HepG2 (cell line): ENCODE results near the gene TYMS. TPM values are rescaled to one million over a fixed set of nuclear protein-coding genes. Genes with fewer than 3 reads are reported as not detected.

Experiments used
- AHDC1 ChIP-seq: sonication (generic); formaldehyde crosslinking; IDR thresholded peaks from 2 replicates; pipeline ENCODE4 v1.5.1; 2020; ENCODE audit warnings: mild to moderate bottlenecking, missing genetic modification reagents, borderline replicate concordance
- AKAP8 ChIP-seq: sonication (generic); formaldehyde crosslinking; IDR thresholded peaks from 2 replicates; pipeline ENCODE4 v1.5.1; 2020; ENCODE audit warnings: mild to moderate bottlenecking, missing genetic modification reagents
- ATF1 ChIP-seq: IDR thresholded peaks from 2 replicates; pipeline ENCODE4 v1.6.1; 2016; ENCODE audit warnings: mild to moderate bottlenecking, control low read depth
- ATF5 ChIP-seq: sonication (generic); formaldehyde crosslinking; IDR thresholded peaks from 2 replicates; pipeline ENCODE4 v1.4.0; 2020; ENCODE audit warnings: mild to moderate bottlenecking, low read depth, missing genetic modification reagents
- DPF2 ChIP-seq: sonication (generic); formaldehyde crosslinking; IDR thresholded peaks from 2 replicates; pipeline ENCODE4 v1.4.0; 2020; ENCODE audit warnings: mild to moderate bottlenecking, low read depth, missing genetic modification reagents, borderline replicate concordance
- FOXK2 ChIP-seq: fragments of 450-650 bp; IDR thresholded peaks from 2 replicates; pipeline ENCODE4 v1.6.1; 2016
- HMG20B ChIP-seq: conservative IDR thresholded peaks from 2 replicates; pipeline ENCODE4 v1.6.1; 2016; ENCODE audit warnings: missing genetic modification reagents, missing compliant biosample characterization
- HMGA1 ChIP-seq: sonication (generic); formaldehyde crosslinking; conservative IDR thresholded peaks from 2 replicates; pipeline ENCODE4 v1.4.0; 2020; ENCODE audit warnings: missing genetic modification reagents
- KLF13 ChIP-seq: sonication (generic); formaldehyde crosslinking; IDR thresholded peaks from 2 replicates; pipeline ENCODE4 v1.4.0; 2020; ENCODE audit warnings: mild to moderate bottlenecking, missing genetic modification reagents
- RFXAP ChIP-seq: sonication (generic); formaldehyde crosslinking; IDR thresholded peaks from 2 replicates; pipeline ENCODE4 v1.4.0; 2020; ENCODE audit warnings: missing genetic modification reagents, borderline replicate concordance
- SCMH1 ChIP-seq: sonication (generic); formaldehyde crosslinking; IDR thresholded peaks from 2 replicates; pipeline ENCODE4 v1.9.0; 2021; ENCODE audit warnings: missing genetic modification reagents, mild to moderate bottlenecking, borderline replicate concordance
- SETDB1 ChIP-seq: sonication (generic); formaldehyde crosslinking; IDR thresholded peaks from 2 replicates; pipeline ENCODE4 v1.5.1; 2020; ENCODE audit warnings: missing genetic modification reagents, mild to moderate bottlenecking, borderline replicate concordance
- SMARCE1 ChIP-seq: fragments of 450-650 bp; IDR thresholded peaks from 2 replicates; pipeline ENCODE4 v1.6.1; 2017; ENCODE audit warnings: borderline replicate concordance
- SMYD3 ChIP-seq: sonication (generic); formaldehyde crosslinking; IDR thresholded peaks from 2 replicates; pipeline ENCODE4 v1.8.1; 2023; ENCODE audit warnings: mild to moderate bottlenecking, missing genetic modification reagents
- TARDBP ChIP-seq: sonication (generic); formaldehyde crosslinking; IDR thresholded peaks from 2 replicates; pipeline ENCODE4 v1.8.0; 2022; ENCODE audit warnings: mild to moderate bottlenecking, missing genetic modification reagents
- TFDP1 ChIP-seq: IDR thresholded peaks from 2 replicates; pipeline ENCODE4 v1.6.1; 2016; ENCODE audit warnings: missing compliant biosample characterization, missing genetic modification reagents, borderline replicate concordance
- YEATS2 ChIP-seq: sonication (generic); formaldehyde crosslinking; IDR thresholded peaks from 2 replicates; pipeline ENCODE4 v1.4.0; 2020; ENCODE audit warnings: missing genetic modification reagents, borderline replicate concordance
- ZNF207 ChIP-seq: fragments of 450-650 bp; IDR thresholded peaks from 2 replicates; pipeline ENCODE4 v1.6.1; 2016; ENCODE audit warnings: antibody characterized with exemption, borderline replicate concordance
- ZNF256 ChIP-seq: sonication (generic); formaldehyde crosslinking; conservative IDR thresholded peaks from 2 replicates; pipeline ENCODE4 v1.4.0; 2020; ENCODE audit warnings: missing genetic modification reagents
- ZNF326 ChIP-seq: sonication (generic); formaldehyde crosslinking; IDR thresholded peaks from 2 replicates; pipeline ENCODE4 v1.4.0; 2020; ENCODE audit warnings: missing genetic modification reagents, borderline replicate concordance
- ZNF33B ChIP-seq: sonication (generic); formaldehyde crosslinking; IDR thresholded peaks from 2 replicates; pipeline ENCODE4 v1.5.1; 2020; ENCODE audit warnings: mild to moderate bottlenecking, missing genetic modification reagents
- ZNF343 ChIP-seq: sonication (generic); formaldehyde crosslinking; IDR thresholded peaks from 2 replicates; pipeline ENCODE4 v1.4.0; 2020; ENCODE audit warnings: mild to moderate bottlenecking, missing genetic modification reagents
- ZNF562 ChIP-seq: sonication (generic); formaldehyde crosslinking; IDR thresholded peaks from 2 replicates; pipeline ENCODE4 v1.8.0; 2022; ENCODE audit warnings: missing genetic modification reagents, borderline replicate concordance
- ZNF75D ChIP-seq: sonication (generic); formaldehyde crosslinking; IDR thresholded peaks from 2 replicates; pipeline ENCODE4 v1.8.1; 2023; ENCODE audit warnings: missing genetic modification reagents, mild to moderate bottlenecking, borderline replicate concordance
- polyA plus RNA-seq, 8 experiments: library from polyadenylated mRNA; depleted of rRNA in 3 of 8; stranded (reverse) in 7 of 8; unstranded in 1 of 8; fragments of >200 nt; fragmentation: Illumina TruSeq in 4 of 8; extraction: Trizol in 4 of 8; gene quantifications; 2 replicates each; pipeline versions ENCODE4 v1.2.1 to v1.2.3, GENCODE V29; 2011 to 2016; ENCODE audit warnings: low read depth in 4 of 8, missing spikeins in 1 of 8, mixed read lengths in 1 of 8; ENCODE audit not compliant: insufficient read depth in 1 of 8
- total RNA-seq, 5 experiments: library from RNA; depleted of rRNA; stranded (reverse); fragments of >200 nt; fragmentation: Illumina TruSeq; extraction: Trizol; gene quantifications; 2 replicates each; pipeline ENCODE4 v1.2.3, GENCODE V29; 2016; ENCODE audit warnings: low read depth in 1 of 5

TYMS gene
- total and polyA plus RNA-seq, 2 of the 13 experiments (the other 11 are each of a cell fraction or from before 2014, with no cell fraction given) = 80.1 to 106 TPM

GRCh38 chr18:712401-713134 is 55.1 kb downstream of the TYMS start, which contains the start of gene ENOSF1 (continued):
- TF ChIP-seq TFDP1 (peak; percentile 87; the same call in 1 of the 2 replicates), ATF5 (CRISPR knock-in tag) (no peak), ZNF75D (CRISPR knock-in tag) (no peak), TARDBP (0 out of 2 replicates have a peak, but pooled peaks have one; percentile 28), AHDC1 (CRISPR knock-in tag) (peak; percentile 60; the same call in 1 of the 2 replicates), AKAP8 (peak; percentile 61; the same call in 1 of the 2 replicates), KLF13 (CRISPR knock-in tag) (no peak), ZNF256 (CRISPR knock-in tag) (no peak), SCMH1 (CRISPR knock-in tag) (no peak), HMGA1 (no peak), FOXK2 (no peak), SETDB1 (CRISPR knock-in tag) (no peak), DPF2 (CRISPR knock-in tag) (no peak), YEATS2 (CRISPR knock-in tag) (no peak), ZNF326 (CRISPR knock-in tag) (no peak), ZNF562 (CRISPR knock-in tag) (no peak), RFXAP (CRISPR knock-in tag) (no peak), ZNF343 (CRISPR knock-in tag) (peak; percentile 80; the same call in 1 of the 2 replicates), ZNF33B (CRISPR knock-in tag) (no peak), SMYD3 (CRISPR knock-in tag) (no peak), ZNF207 (no peak), SMARCE1 (no peak), HMG20B (CRISPR knock-in tag) (no peak), ATF1 (CRISPR knock-in tag) (no peak)
